ENCODE results near the gene THSD7B. TPM values are rescaled to one million over a fixed set of nuclear protein-coding genes. Genes with fewer than 3 reads are reported as not detected.

The THSD7B gene
- total and polyA plus RNA-seq, 9 of the 15 experiments (the other 6 are each of a cell fraction or from before 2014, with no cell fraction given) = not detected

DNA sequence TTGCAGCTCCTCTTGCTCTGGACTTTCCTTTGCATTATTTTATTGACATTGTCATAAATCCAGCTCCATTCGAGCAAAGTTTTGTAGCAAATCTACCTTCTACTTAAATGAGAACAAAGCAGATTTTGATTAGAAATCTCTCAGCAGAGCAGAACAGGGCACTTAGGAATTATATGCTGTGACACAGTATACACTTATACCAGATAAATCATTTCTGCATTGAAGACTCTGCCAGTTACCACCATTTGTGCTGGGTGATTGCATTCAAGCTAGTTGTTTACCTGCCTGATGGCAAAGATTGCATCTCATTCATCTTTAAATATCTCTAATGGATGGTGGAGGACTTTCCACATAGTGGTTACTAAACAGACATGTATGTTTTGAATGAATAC is 757.3 kb downstream of the THSD7B start:
- no peaks in the 10 kb centered on the region for H3K79me2 ChIP-seq (ENCODE audit: control insufficient read depth, insufficient read depth, low read length)
- H3K4me2 ChIP-seq (ENCODE audit: insufficient read depth, low read length) = no peak overlapping the region
- no peaks in the 10 kb centered on the region for H4K20me1 ChIP-seq (replicated peaks; ENCODE audit: control insufficient read depth, insufficient read depth, low read length)
- no peaks in the 10 kb centered on the region for H3K27me3 ChIP-seq (ENCODE audit: control insufficient read depth in 2 of 2, insufficient read depth in 2 of 2, low read length in 2 of 2)
- H3K9me3 ChIP-seq (replicated peaks; ENCODE audit: control insufficient read depth, insufficient read depth, low read depth, low read length) = no peaks in the 10 kb centered on the region
- no TSS peak for BruUV-seq (replicated peaks)
- H3K4me1 ChIP-seq (replicated peaks in 1 of 2; ENCODE audit: control insufficient read depth in 2 of 2, insufficient read depth in 2 of 2, low read length in 2 of 2) = no peaks in the 10 kb centered on the region
- H3K27ac ChIP-seq (ENCODE audit: extremely low read depth, low read depth, low read length) = no peak overlapping the region
- POLR2A ChIA-PET = no interaction called here
- DNase-seq (ENCODE audit: extremely low read depth in 1 of 4, low spot score in 3 of 4) = no peak
- no peak overlapping the region for H3K4me3 ChIP-seq
- no peak overlapping the region for H3K9ac ChIP-seq (ENCODE audit: insufficient read depth in 1 of 2, low read depth in 2 of 2, low read length in 2 of 2)
- no peak for ATAC-seq
- CTCF ChIA-PET (ENCODE audit: low intra/inter-chr PET ratio) = no interaction called here
- TF ChIP-seq SRF (CRISPR knock-in tag; IDR thresholded peaks at IDR 0.05) = no peak
- TF ChIP-seq, protein P1, sequence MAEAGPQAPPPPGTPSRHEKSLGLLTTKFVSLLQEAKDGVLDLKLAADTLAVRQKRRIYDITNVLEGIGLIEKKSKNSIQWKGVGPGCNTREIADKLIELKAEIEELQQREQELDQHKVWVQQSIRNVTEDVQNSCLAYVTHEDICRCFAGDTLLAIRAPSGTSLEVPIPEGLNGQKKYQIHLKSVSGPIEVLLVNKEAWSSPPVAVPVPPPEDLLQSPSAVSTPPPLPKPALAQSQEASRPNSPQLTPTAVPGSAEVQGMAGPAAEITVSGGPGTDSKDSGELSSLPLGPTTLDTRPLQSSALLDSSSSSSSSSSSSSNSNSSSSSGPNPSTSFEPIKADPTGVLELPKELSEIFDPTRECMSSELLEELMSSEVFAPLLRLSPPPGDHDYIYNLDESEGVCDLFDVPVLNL (CRISPR knock-in tag; IDR thresholded peaks at IDR 0.05; ENCODE audit: low read depth) = no peak
- H3K36me3 ChIP-seq (ENCODE audit: control insufficient read depth, insufficient read depth, low read length) = no peaks in the 10 kb centered on the region
- 0% methylated on average over 1 of the region's 1 CpG for WGBS (ENCODE audit: insufficient coverage, low coverage, missing lambda C conversion rate)
- no peaks in the 10 kb centered on the region for H3K9me1 ChIP-seq (ENCODE audit: control insufficient read depth, insufficient read depth, low read length)
- no peak overlapping the region for H2AFZ ChIP-seq (ENCODE audit: low read depth, low read length)
- FAIRE-seq = no peak
- intact Hi-C loops (cut with micrococcal nuclease) = no loop called here
- in situ Hi-C loops (cut with MboI) = no loop called here

DNA sequence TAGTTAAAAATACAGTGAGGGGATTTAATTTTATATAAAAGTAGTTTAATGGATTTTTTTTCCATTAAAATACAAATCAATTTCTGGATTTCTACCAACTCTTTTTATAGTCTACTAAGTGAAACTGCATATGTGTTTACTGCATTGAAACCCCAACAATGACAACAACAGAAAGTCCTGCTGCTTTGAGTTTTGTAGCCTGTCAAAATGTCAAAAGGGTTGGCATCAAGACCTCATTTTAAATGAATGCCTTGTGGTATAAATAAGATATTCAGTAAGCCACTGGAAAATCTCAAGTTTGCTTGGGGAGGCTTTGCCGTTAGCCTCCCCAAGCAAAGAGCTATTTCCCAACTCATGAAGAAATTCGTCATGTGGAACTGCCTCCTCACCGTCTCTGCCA is 758.6 kb downstream of the THSD7B start:
- TF ChIP-seq FOXP1 (CRISPR knock-in tag; IDR thresholded peaks at IDR 0.05) (no peak), NCOA6 (IDR thresholded peaks at IDR 0.05) (no peak), ATF1 (CRISPR knock-in tag; IDR thresholded peaks at IDR 0.05) (no peak), ATF1 (tag; IDR thresholded peaks at IDR 0.05) (no peak), ZNF311 (CRISPR knock-in tag; IDR thresholded peaks at IDR 0.05) (no peak), SMARCE1 (IDR thresholded peaks at IDR 0.05) (no peak), NR2F6 (CRISPR knock-in tag; IDR thresholded peaks at IDR 0.05) (no peak), SRSF1 (IDR thresholded peaks at IDR 0.05; ENCODE audit: low read depth, low read length) (no peak)
- TF ChIP-seq, protein P2, sequence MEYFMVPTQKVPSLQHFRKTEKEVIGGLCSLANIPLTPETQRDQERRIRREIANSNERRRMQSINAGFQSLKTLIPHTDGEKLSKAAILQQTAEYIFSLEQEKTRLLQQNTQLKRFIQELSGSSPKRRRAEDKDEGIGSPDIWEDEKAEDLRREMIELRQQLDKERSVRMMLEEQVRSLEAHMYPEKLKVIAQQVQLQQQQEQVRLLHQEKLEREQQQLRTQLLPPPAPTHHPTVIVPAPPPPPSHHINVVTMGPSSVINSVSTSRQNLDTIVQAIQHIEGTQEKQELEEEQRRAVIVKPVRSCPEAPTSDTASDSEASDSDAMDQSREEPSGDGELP (CRISPR knock-in tag; IDR thresholded peaks at IDR 0.05; ENCODE audit: borderline replicate concordance) = no peak
- TF ChIP-seq, protein P3, sequence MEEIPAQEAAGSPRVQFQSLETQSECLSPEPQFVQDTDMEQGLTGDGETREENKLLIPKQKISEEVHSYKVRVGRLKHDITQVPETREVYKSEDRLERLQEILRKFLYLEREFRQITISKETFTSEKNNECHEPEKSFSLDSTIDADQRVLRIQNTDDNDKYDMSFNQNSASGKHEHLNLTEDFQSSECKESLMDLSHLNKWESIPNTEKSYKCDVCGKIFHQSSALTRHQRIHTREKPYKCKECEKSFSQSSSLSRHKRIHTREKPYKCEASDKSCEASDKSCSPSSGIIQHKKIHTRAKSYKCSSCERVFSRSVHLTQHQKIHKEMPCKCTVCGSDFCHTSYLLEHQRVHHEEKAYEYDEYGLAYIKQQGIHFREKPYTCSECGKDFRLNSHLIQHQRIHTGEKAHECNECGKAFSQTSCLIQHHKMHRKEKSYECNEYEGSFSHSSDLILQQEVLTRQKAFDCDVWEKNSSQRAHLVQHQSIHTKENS (CRISPR knock-in tag; IDR thresholded peaks at IDR 0.05) = no peak
- TF ChIP-seq, protein P4, sequence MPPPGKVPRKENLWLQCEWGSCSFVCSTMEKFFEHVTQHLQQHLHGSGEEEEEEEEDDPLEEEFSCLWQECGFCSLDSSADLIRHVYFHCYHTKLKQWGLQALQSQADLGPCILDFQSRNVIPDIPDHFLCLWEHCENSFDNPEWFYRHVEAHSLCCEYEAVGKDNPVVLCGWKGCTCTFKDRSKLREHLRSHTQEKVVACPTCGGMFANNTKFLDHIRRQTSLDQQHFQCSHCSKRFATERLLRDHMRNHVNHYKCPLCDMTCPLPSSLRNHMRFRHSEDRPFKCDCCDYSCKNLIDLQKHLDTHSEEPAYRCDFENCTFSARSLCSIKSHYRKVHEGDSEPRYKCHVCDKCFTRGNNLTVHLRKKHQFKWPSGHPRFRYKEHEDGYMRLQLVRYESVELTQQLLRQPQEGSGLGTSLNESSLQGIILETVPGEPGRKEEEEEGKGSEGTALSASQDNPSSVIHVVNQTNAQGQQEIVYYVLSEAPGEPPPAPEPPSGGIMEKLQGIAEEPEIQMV (tag; conservative IDR thresholded peaks at IDR 0.05; ENCODE audit: low read depth) = no peak
- ChIA-PET CTCF (ENCODE audit: low intra/inter-chr PET ratio) (no interaction called here), POLR2A (no interaction called here)
- Histone ChIP-seq H3K79me2 (ENCODE audit: control insufficient read depth, insufficient read depth, low read length) (no peaks in the 10 kb centered on the region), H3K4me1 (replicated peaks in 1 of 2; ENCODE audit: control insufficient read depth in 2 of 2, insufficient read depth in 2 of 2, low read length in 2 of 2) (no peaks in the 10 kb centered on the region), H3K4me2 (ENCODE audit: insufficient read depth, low read length) (no peak overlapping the region), H2AFZ (ENCODE audit: low read depth, low read length) (no peak overlapping the region), H3K27ac (ENCODE audit: extremely low read depth, low read depth, low read length) (no peak overlapping the region), H3K4me3 (no peak overlapping the region), H4K20me1 (replicated peaks; ENCODE audit: control insufficient read depth, insufficient read depth, low read length) (no peaks in the 10 kb centered on the region), H3K9me1 (ENCODE audit: control insufficient read depth, insufficient read depth, low read length) (no peaks in the 10 kb centered on the region), H3K36me3 (ENCODE audit: control insufficient read depth, insufficient read depth, low read length) (no peaks in the 10 kb centered on the region), H3K9me3 (replicated peaks; ENCODE audit: control insufficient read depth, insufficient read depth, low read depth, low read length) (no peaks in the 10 kb centered on the region), H3K27me3 (ENCODE audit: control insufficient read depth in 2 of 2, insufficient read depth in 2 of 2, low read length in 2 of 2) (no peaks in the 10 kb centered on the region), H3K9ac (ENCODE audit: insufficient read depth in 1 of 2, low read depth in 2 of 2, low read length in 2 of 2) (no peak overlapping the region)
- in situ Hi-C loops (cut with MboI) (no loop called here), intact Hi-C loops (cut with micrococcal nuclease) (no loop called here)
- FAIRE-seq = no peak
- no peak for ATAC-seq
- DNase-seq (ENCODE audit: extremely low read depth in 1 of 4, low spot score in 3 of 4) = no peak
- BruUV-seq (replicated peaks) = no TSS peak
- whole genome bisulfite sequencing (ENCODE audit: insufficient coverage, low coverage, missing lambda C conversion rate) = 0% methylated on average over 3 of the region's 3 CpGs

Measured in K562 (cell line).